Cardiac septum (tissue), 1 donor: ENCODE data around the gene PIGQ. TPM values are rescaled to one million over a fixed set of nuclear protein-coding genes. Genes with fewer than 3 reads are reported as not detected.

Experiments
- DNase-seq: peaks from one replicate; pipeline ENCODE4 v3.0.0-alpha.2; 2020; ENCODE audit warnings: low spot score
- intact Hi-C: fragments of 100-400 bp; cut with DNase I; formaldehyde crosslinking; loops from one replicate; pipeline ENCODE4 v1.14.0; 2022
- total RNA-seq: library from RNA; stranded (reverse); fragmentation: NEBNext Ultra II Directional; extraction: Animal tissue kit (Norgen Biotek cat#: 25700); gene quantifications from one replicate; pipeline ENCODE4 v1.2.1, GENCODE V29; 2021
- donor health status: DM: no; HTN: no; CAD: no.

PIGQ gene
- total RNA-seq, 1 donor from 2014 or later: 25.5 TPM

DNA sequence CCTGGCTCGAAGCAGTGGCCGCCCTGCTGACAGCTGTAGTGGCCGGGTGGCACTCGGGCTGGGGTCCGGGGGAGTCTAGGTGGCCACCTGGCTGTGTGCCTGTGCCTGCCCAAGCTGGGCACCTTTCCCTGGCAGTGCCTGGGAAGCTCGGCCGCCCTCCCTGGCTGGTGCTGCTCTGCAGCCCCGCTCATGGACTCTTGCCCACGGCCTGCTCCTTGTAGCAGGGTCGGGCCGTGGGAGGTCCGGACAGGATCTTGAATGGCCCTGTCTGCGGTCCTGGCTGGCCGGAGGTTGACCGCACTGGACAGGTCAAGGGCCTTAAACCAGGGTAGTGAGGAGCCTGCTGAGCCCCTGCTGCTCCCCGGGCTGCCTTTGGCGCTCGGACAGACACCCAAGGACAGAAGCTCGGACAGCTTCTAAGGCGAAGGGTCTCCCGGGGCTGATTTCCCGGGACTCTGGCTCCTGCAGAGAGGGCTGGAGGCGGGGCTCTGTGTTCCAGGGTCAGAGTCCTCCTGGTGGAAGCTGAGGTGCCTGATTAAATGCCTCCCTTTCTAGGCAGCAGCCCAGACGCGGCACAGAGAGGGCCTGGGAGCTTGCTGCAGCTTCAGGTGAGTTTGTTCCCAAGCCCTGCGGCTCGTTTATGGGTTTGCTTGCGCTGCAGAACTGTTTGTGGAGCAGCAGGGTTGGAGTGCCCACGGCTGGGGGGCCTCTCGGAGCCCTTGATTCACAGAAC lies 36.2 kb upstream of the PIGQ start:
- no peak for DNase-seq
- intact Hi-C loops: no loop called here

- DNase-seq: no peak
- intact Hi-C loops: no loop called here
Measured at GRCh38 chr16:534135-534534, 35.6 kb upstream of the PIGQ start.

DNA sequence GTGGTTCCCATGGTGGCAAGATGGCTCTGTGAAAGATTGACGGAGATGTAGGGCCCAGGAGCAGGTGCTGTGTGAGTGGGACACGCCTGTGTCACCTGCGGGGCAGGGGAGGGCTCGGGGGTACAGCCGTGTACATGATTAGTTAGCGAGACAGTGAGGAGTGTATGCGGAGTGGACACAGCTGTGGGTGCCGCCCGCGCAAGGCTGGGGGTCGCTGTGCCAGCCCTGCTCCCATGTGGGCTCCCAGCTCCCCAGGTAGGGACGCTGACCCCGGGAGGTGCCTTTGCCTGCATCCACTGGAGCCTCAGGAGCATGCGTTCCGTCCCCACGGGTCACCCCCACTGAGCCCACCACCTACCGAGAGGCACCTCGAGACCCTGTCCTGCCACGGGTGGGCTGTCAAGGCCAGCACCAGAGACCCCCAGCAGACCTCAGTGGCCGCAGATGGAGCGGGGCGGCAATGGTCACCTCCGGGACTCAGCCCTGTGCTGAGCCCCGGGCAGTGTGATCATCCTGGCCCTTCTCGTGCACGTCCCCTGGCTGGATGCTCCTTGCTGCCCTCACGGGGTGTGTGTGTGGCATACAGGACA lies 34.8 kb upstream of the PIGQ start:
- DNase-seq: no peak
- intact Hi-C loops: no loop called here

GRCh38 chr16:535446-536405 lies 34.0 kb upstream of the PIGQ start:
- DNase-seq: no peak
- intact Hi-C loops: no loop called here

GRCh38 chr16:536746-537145 lies 33.0 kb upstream of the PIGQ start:
- no peak for DNase-seq
- intact Hi-C loops: no loop called here

DNA sequence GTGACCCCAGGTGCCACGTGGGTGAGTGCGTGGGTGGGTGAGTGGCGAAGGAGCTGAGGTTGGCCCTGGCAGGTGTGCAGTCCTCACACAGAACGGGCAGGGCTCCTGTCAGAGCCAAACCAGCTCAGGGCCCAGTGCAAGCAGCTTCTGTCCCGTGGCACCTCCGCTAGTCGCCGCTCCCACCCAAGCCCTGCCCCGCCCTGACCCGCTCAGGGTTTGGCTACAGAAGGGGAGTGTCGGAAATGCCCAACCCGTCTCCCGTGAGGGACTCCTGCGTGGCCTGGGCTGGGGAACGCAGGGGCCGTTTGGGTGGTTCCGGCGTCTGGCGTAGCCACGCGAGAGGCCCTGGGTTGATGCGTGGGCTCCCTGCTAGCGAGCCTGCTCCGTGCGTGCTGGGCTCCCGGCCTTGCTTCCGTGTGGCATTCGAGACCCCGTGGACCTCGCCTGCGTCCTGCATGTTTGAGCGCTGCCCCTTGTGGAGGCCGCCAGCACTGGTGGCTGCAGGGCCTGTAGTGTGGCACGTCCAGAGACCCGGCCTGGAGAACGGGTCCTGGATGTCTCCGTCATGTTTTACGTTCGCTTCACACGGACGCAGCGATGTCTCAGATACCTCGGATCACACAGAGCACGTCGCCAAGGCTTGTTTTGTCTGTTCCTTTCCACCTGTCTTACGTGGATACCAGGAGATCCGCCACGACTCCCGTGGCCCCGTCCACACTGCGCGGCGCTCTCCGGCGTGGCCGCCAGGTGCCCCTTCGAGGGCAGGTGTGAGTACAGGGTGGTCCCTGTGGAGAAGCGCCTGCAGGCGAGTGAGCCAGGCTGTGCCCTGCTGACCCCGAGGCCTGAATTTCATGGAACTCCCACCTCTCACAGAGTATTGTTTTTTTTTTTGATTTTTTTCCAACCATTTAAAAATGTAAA lies 32.1 kb upstream of the PIGQ start:
- no peak for DNase-seq
- intact Hi-C loops: no loop called here

DNA sequence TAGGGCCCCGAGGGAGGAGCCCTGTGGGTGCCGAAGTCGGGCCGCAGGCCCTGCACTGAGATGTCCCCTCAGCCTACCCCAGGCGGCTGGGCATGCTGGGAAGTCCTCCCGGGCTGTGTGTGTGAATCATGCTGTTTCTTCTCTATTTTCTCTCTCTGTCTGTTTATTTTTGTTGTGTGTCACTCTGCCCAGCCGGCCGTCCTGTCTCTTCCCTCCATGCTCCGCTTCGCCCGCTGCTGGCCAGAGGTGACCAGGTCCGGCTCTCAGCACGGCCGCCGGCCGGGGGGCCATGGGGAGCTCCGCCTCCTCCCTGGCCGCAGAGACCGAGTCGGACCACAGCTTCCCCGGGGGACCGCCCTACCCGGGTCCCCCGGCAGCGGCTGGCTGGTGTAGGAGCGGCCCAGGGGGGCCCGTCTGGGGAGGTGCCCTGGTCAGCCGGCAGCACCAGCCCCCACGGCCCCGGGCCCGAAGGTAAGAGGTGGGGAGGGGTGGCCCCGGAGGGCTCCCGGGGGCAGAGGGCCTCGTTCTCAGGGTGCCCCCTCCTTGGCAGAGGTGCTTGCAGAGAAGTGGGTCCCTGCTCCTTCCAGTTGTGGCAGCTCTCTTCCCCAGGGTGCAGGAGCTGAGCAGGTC lies 29.8 kb upstream of the PIGQ start:
- DNase-seq: no peak
- intact Hi-C loops: no loop called here

- intact Hi-C loops: no loop called here
- DNase-seq: no peak
Measured at GRCh38 chr16:540645-541340, 29.0 kb upstream of the PIGQ start.

DNA sequence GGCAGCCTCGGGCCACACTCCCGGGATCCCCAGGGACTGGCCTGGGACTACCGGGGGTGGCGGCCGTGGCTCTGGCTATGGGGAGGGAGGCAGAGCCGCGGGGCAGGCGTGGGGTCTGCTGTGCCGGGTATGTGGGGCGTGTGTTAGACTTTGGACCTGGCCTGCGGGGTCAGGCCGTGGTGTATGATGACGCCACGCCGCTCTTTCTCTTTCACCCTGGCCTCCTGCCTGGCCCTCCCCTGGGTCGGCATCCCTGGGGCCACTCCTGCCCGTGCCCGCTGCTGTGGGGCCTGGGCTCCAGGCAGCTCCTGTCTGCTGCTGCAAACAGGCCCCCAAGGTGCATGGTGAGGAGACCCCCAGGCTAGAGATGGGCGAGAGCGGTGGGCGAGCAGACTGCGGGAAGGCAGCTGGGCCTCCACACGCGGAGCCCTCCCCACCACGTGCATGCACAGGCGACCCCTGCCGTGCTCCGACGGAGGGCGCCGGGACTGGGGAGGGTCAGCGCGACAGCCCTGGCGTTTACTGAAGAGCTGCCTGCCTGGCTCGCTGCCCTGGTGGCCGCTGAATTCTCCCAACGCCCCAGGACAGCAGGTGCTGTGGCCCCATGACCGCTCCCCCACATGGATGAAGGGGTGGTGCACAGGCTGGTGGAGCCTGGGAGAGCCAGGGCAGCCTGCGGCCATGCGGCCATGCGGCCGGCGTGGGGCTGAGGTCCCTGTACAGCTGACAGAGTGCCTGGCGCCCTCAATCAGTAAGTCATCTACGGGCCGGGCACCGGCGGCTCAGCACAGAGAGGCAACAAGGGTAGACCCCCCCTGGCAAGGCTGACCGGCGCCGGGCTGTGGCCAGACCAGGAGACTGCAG lies 26.2 kb upstream of the PIGQ start:
- intact Hi-C loops: no loop called here
- DNase-seq: no peak

DNA sequence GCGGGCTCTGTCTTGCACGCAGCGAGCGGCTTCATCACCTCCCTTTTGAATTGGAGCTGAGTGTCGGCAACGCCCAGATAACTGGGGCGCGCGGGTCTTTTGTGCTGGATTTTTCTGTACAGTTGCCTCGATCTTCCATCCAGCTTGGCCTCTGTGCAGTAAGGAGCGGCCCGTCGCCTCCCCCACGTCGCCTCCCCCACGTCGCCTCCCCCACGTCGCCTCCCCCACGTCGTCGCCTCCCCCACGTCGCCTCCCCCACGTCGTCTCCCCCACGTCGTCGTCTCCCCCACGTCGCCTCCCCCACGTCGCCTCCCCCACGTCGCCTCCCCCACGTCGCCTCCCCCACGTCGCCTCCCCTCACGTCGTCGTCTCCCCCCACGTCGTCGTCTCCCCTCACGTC lies 25.3 kb upstream of the PIGQ start:
- no peak for DNase-seq
- intact Hi-C loops: no loop called here

GRCh38 chr16:546909-547770 lies 22.6 kb upstream of the PIGQ start:
- peak; percentile 94 for DNase-seq
- intact Hi-C loops: no loop called here

GRCh38 chr16:548586-548985 lies 21.2 kb upstream of the PIGQ start:
- intact Hi-C loops: no loop called here
- DNase-seq: no peak

- intact Hi-C loops: no loop called here
Measured at GRCh38 chr16:549544-550263, 20.1 kb upstream of the PIGQ start.

DNA sequence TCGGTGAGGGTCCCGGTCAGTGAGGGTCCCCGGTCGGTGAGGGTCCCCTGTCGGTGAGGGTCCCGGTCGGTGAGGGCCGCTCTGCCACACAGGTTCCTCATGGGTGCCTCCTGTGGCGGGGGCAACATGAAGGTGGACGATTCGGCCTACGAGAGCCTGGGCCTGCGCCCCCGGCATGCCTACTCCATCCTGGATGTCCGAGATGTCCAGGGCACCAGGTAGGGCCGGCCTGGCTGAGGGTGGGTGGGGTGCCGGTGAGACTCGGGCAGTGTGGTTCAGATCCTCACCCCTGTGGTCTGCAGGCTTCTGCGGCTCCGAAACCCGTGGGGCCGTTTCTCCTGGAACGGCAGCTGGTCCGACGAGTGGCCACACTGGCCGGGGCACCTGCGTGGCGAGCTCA lies 18.6 kb upstream of the PIGQ start:
- DNase-seq: no peak
- intact Hi-C loops: no loop called here

More at GRCh38 chr16:549544-550263, 20.1 kb upstream of the PIGQ start:
- no peak for DNase-seq

- no peak for DNase-seq
- intact Hi-C loops: no loop called here
Measured at GRCh38 chr16:552171-552570, 17.6 kb upstream of the PIGQ start.
